Effector memory CD8-positive, alpha-beta T cell (primary cell): Measurements from ENCODE around the gene SLC2A4.
A peak's percentile ranks its signal among the peaks of the same experiment; 100 is the strongest.
"Not testable (repeated sequence)": the region's sequence is repeated elsewhere in the genome, so short reads cannot be mapped to it uniquely, and the experiment has no call there.

ENCODE experiments used
- ATAC-seq: fragments of 150-1000 bp; cut with Tn5 transposase; replicated peaks from 2 replicates; pipeline ENCODE4 v1.10.0; 2021; ENCODE audit warnings: mild to moderate bottlenecking, moderate library complexity
- DNase-seq, 3 experiments: peaks; one replicate each; pipeline ENCODE4 v3.0.0; 2021
- H3K27ac Mint-ChIP-seq, 2 donors: one replicate each; pipeline ENCODE4 v1.8.0; 2022; ENCODE audit warnings: mild to moderate bottlenecking in 2 of 2, mixed read lengths in 2 of 2, moderate library complexity in 2 of 2
- H3K27me3 Mint-ChIP-seq, 2 donors: one replicate each; pipeline ENCODE4 v1.8.0; 2022; ENCODE audit warnings: mixed read lengths in 2 of 2
- H3K36me3 Mint-ChIP-seq: one replicate; pipeline ENCODE4 v1.8.0; 2022; ENCODE audit warnings: mild to moderate bottlenecking, moderate library complexity, mixed read lengths; ENCODE audit not compliant: insufficient read depth
- H3K4me1 Mint-ChIP-seq, 2 donors: one replicate each; pipeline ENCODE4 v1.8.0; 2022; ENCODE audit warnings: low read depth in 2 of 2, mixed read lengths in 2 of 2
- H3K4me3 Mint-ChIP-seq, 2 donors: one replicate each; pipeline ENCODE4 v1.8.0; 2022; ENCODE audit warnings: mild to moderate bottlenecking in 2 of 2, mixed read lengths in 2 of 2, moderate library complexity in 2 of 2
- H3K9me3 Mint-ChIP-seq, 2 donors: one replicate each; pipeline ENCODE4 v1.8.0; 2022; ENCODE audit warnings: mixed read lengths in 2 of 2

SLC2A4 gene

GRCh38 chr17:7332600-7333069, 51.1 kb downstream of the SLC2A4 start:
- Mint-ChIP-seq H3K36me3 (peaks cover 27% of the 10 kb centered on the region), H3K4me1 (peaks cover 39 to 53% of the 10 kb centered on the region in 2 donors), H3K27ac (peak overlapping the region in 1 of 2 donors; percentile 58), H3K4me3 (peak overlapping the region in 1 of 2 donors; percentile 38)
- H3K27me3 Mint-ChIP-seq, H3K9me3 Mint-ChIP-seq, ATAC-seq, DNase-seq: not testable (repeated sequence)

GRCh38 chr17:7334938-7335538, 53.5 kb downstream of the SLC2A4 start:
- Mint-ChIP-seq H3K27ac (peak overlapping the region; percentile 91 to 94), H3K4me1 (peaks cover 29 to 46% of the 10 kb centered on the region in 2 donors), H3K27me3 (no peaks in the 10 kb centered on the region), H3K9me3 (no peaks in the 10 kb centered on the region), H3K36me3 (peaks cover 30% of the 10 kb centered on the region), H3K4me3 (peak overlapping the region; percentile 96 to 97)
- no peak for ATAC-seq
- no peak for DNase-seq

- not testable (repeated sequence) for ATAC-seq, H3K27me3 Mint-ChIP-seq, DNase-seq, H3K9me3 Mint-ChIP-seq
- Mint-ChIP-seq H3K4me1 (peaks cover 27 to 42% of the 10 kb centered on the region in 2 donors), H3K27ac (peak overlapping the region; percentile 91 to 94), H3K36me3 (peaks cover 37% of the 10 kb centered on the region), H3K4me3 (peak overlapping the region; percentile 96 to 97)
Measured at GRCh38 chr17:7335765-7336164, 54.2 kb downstream of the SLC2A4 start.

- Mint-ChIP-seq H3K27me3 (no peaks in the 10 kb centered on the region), H3K9me3 (no peaks in the 10 kb centered on the region), H3K27ac (peak within 1 kb of the TSS; percentile 91 to 94), H3K4me3 (peak within 1 kb of the TSS; percentile 96 to 97), H3K4me1 (peaks cover 30 to 44% of the 10 kb centered on the region in 2 donors), H3K36me3 (peaks cover 43% of the 10 kb centered on the region)
- ATAC-seq: peak; percentile 94
- peak; percentile 67 to 74 (median 68) for DNase-seq
Measured at GRCh38 chr17:7336240-7337175, 55.0 kb downstream of the SLC2A4 start, which contains the start of gene ACAP1. Gene ACAP1 (plus strand): TSS chr17:7336529. CDS start chr17:7336735, 206 bp downstream.

GRCh38 chr17:7337600-7337999, 56.1 kb downstream of the SLC2A4 start:
- peaks cover 49% of the 10 kb centered on the region for H3K36me3 Mint-ChIP-seq
- H3K9me3 Mint-ChIP-seq: not testable (repeated sequence)

More at GRCh38 chr17:7337600-7337999, 56.1 kb downstream of the SLC2A4 start:
- peaks cover 31 to 42% of the 10 kb centered on the region in 2 donors for H3K4me1 Mint-ChIP-seq
- H3K27me3 Mint-ChIP-seq, DNase-seq, ATAC-seq: not testable (repeated sequence)
- peak overlapping the region; percentile 91 to 94 for H3K27ac Mint-ChIP-seq
- H3K4me3 Mint-ChIP-seq: peak overlapping the region; percentile 96 to 97
